Tibial nerve (tissue), 4 donors: ENCODE measurements around the gene LGALS9. TPM values are rescaled to one million over a fixed set of nuclear protein-coding genes. Genes with fewer than 3 reads are reported as not detected.

ENCODE experiments used
- DNase-seq, 2 donors: peaks; one replicate each; pipeline ENCODE4 v3.0.0-alpha.2; 2019; ENCODE audit warnings: low spot score in 2 of 2
- H3K27ac ChIP-seq, 4 donors: fragments of 200-600 bp; sonication (generic) in 3 of 4; one replicate each; pipeline ENCODE4 v1.5.1; 2017 to 2019; ENCODE audit warnings: mild to moderate bottlenecking in 1 of 4
- H3K27me3 ChIP-seq, 2 donors: fragments of 200-600 bp; sonication (generic) in 1 of 2; one replicate each; pipeline versions ENCODE4 v1.5.1 to v1.6.0; 2017 to 2019
- H3K36me3 ChIP-seq, 3 donors: fragments of 200-600 bp; sonication (generic); one replicate each; pipeline ENCODE4 v1.5.1; 2018 to 2019
- H3K4me1 ChIP-seq, 4 donors: fragments of 200-600 bp; sonication (generic) in 3 of 4; one replicate each; pipeline ENCODE4 v1.5.1; 2017 to 2019
- H3K4me3 ChIP-seq, 4 donors: fragments of 200-600 bp; sonication (generic) in 3 of 4; one replicate each; pipeline ENCODE4 v1.5.1; 2017 to 2019; ENCODE audit warnings: mild to moderate bottlenecking in 1 of 4, moderate library complexity in 1 of 4
- H3K9me3 ChIP-seq, 4 donors: fragments of 200-600 bp; sonication (generic) in 3 of 4; one replicate each; pipeline ENCODE4 v1.5.1; 2017 to 2019
- EP300 ChIP-seq, 2 donors: sonication (generic); formaldehyde crosslinking; IDR thresholded peaks; one replicate each; pipeline ENCODE4 v1.6.1; 2017; ENCODE audit warnings: antibody characterized with exemption in 2 of 2, mild to moderate bottlenecking in 1 of 2
- POLR2A ChIP-seq, 2 donors: fragments of 450-650 bp; IDR thresholded peaks; one replicate each; pipeline ENCODE4 v1.6.1; 2017; ENCODE audit warnings: antibody characterized with exemption in 2 of 2, mild to moderate bottlenecking in 2 of 2, moderate library complexity in 2 of 2
- WGBS, 2 donors: methylation state at CpG; one replicate each; pipeline ENCODE4 v1.1.5; 2018; 5-methylcytosine and 5-hydroxymethylcytosine counted together
- total RNA-seq, 4 donors: library from RNA; depleted of rRNA; stranded (reverse); fragments of >200 nt; gene quantifications; one replicate each; pipeline ENCODE4 v1.1.0, GENCODE V29; 2016
- TF ChIP-seq, protein P1 (sequence below), 5 experiments: fragments of 200-600 bp in 3 of 5; fragments of 450-650 bp in 2 of 5; sonication (generic) in 3 of 5; IDR thresholded peaks; one replicate each; pipeline ENCODE4 v1.5.1; 2016 to 2019; ENCODE audit warnings: antibody characterized with exemption in 5 of 5, mild to moderate bottlenecking in 3 of 5, moderate library complexity in 2 of 5

LGALS9 gene
- total RNA-seq, 4 donors from 2014 or later = 11.9 to 73.5 (median 20.7) TPM

DNA sequence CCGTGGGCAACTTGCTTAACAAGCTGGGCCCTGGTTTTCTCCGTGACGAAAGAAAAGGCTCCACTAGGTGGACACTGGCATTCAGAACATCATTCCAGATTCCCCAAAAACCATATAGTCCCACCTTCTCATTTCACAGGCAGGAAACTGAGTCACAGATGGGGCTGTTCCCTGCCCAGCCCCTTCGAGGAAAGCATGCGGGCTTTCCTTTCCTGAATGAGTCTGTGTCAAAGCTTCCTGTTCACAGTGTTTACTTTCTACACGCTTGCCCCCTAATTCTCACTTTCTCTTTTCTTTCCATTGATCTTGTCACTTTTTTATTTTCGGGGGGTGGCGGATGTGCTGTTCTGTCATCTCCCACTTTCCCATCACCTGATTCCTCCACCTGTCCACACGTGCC, 10.3 kb upstream of the LGALS9 start:
- peaks cover 0 to 8% (median 0%) of the 10 kb centered on the region in 4 donors for H3K4me1 ChIP-seq
- no peak overlapping the region for H3K27ac ChIP-seq
- no peaks in the 10 kb centered on the region for H3K27me3 ChIP-seq
- peaks cover 7 to 97% (median 10%) of the 10 kb centered on the region in 3 donors for H3K36me3 ChIP-seq
- H3K4me3 ChIP-seq = no peak overlapping the region
- H3K9me3 ChIP-seq = no peaks in the 10 kb centered on the region
- no peak for DNase-seq
- 88 to 90% methylated on average over 9 of the region's 9 CpGs for WGBS, 2 donors
- no peak for TF ChIP-seq POLR2A (IDR thresholded peaks at IDR 0.05)
- TF ChIP-seq, protein P1, sequence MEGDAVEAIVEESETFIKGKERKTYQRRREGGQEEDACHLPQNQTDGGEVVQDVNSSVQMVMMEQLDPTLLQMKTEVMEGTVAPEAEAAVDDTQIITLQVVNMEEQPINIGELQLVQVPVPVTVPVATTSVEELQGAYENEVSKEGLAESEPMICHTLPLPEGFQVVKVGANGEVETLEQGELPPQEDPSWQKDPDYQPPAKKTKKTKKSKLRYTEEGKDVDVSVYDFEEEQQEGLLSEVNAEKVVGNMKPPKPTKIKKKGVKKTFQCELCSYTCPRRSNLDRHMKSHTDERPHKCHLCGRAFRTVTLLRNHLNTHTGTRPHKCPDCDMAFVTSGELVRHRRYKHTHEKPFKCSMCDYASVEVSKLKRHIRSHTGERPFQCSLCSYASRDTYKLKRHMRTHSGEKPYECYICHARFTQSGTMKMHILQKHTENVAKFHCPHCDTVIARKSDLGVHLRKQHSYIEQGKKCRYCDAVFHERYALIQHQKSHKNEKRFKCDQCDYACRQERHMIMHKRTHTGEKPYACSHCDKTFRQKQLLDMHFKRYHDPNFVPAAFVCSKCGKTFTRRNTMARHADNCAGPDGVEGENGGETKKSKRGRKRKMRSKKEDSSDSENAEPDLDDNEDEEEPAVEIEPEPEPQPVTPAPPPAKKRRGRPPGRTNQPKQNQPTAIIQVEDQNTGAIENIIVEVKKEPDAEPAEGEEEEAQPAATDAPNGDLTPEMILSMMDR (IDR thresholded peaks at IDR 0.05) = no peak
- TF ChIP-seq EP300 (IDR thresholded peaks at IDR 0.05) = no peak

DNA sequence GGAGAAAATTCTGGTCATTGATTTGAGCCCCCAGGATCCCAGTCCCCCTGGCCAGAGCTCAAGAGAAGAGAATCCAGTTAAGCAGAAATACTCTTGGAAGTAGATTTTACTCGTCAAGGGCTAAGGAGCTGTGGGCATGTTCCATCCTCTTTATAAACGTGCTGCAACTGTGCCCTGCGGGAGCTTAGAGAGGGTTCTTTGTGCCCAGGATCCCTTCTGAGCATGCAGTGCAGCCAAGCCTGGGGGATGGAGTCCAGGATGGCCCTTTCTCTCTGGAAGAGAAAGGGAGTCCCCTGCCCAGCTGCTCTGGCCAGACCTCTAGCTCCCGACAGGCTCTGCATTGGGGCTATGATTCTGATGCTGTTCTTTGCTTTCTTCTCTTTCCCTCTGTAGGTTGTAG, 9.5 kb upstream of the LGALS9 start:
- H3K36me3 ChIP-seq = peaks cover 7 to 97% (median 10%) of the 10 kb centered on the region in 3 donors
- no peak for DNase-seq
- H3K27ac ChIP-seq = no peak overlapping the region
- H3K4me3 ChIP-seq = no peak overlapping the region
- 61 to 70% methylated on average over 4 of the region's 4 CpGs for WGBS, 2 donors
- no peaks in the 10 kb centered on the region for H3K9me3 ChIP-seq
- no peak for TF ChIP-seq POLR2A (IDR thresholded peaks at IDR 0.05)
- TF ChIP-seq EP300 (IDR thresholded peaks at IDR 0.05) = no peak
- TF ChIP-seq, protein P1 (IDR thresholded peaks at IDR 0.05) = no peak
- peaks cover 0 to 8% (median 0%) of the 10 kb centered on the region in 4 donors for H3K4me1 ChIP-seq
- H3K27me3 ChIP-seq = no peaks in the 10 kb centered on the region

DNA sequence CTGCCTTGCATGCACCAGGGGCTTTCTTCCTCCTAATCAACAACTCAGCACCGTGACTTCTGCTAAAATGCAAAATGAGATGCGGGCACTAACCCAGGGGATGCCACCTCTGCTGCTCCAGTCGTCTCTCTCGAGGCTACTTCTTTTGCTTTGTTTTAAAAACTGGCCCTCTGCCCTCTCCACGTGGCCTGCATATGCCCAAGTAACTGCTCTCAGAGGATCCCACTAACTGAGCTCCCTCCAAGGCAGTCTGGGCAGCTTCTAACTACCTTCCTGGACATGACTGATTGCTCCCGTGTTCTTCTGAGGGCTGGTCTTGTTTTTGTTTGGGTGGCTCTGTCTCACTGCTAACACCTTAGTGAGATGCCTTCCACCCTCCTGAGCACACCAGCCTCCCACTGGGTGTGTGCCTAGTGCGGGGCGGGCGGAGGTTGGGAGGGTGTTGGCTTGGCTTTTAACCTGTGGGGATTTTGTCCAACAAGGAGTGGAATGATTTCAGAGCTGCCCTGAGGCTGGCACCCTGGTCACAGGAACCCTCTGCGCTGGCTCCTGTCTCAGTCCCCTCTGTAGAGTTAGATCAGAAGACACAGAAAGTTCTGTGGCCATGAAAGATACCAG, 8.9 kb upstream of the LGALS9 start:
- Histone ChIP-seq H3K4me1 (peaks cover 0 to 8% (median 0%) of the 10 kb centered on the region in 4 donors), H3K4me3 (no peak overlapping the region), H3K27ac (no peak overlapping the region), H3K36me3 (peaks cover 7 to 96% (median 10%) of the 10 kb centered on the region in 3 donors), H3K9me3 (no peaks in the 10 kb centered on the region), H3K27me3 (no peaks in the 10 kb centered on the region)
- WGBS, 2 donors = 79% methylated on average over 7 to 10 of the region's 10 CpGs
- no peak for DNase-seq
- TF ChIP-seq POLR2A (IDR thresholded peaks at IDR 0.05) (no peak), EP300 (IDR thresholded peaks at IDR 0.05) (no peak)
- TF ChIP-seq, protein P1 (IDR thresholded peaks at IDR 0.05) = no peak

DNA sequence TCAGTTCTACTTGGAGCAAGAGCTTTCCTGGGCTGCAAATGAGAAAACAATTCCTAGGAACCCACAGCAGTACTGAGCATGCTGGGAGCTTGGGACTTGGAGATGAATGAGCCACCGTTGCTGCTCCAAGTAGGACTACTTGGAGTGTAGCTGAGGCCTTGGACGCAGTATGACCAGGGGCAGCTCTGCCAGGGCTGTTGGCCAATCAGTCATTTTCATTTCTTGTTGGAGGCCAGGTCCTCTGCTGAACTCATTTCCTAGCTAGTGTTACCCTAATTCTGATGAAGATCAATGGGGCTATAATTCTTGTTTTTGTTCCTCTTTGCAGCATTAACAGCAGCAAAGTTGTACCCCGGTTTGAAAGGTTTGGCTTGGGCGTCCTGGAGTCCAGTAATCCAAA, 8.0 kb upstream of the LGALS9 start:
- 70 to 72% methylated on average over 4 of the region's 4 CpGs for WGBS, 2 donors
- Histone ChIP-seq H3K36me3 (peaks cover under 1 to 93% (median 2%) of the 10 kb centered on the region in 3 donors), H3K4me3 (no peak overlapping the region), H3K4me1 (peaks cover 0 to 8% (median 0%) of the 10 kb centered on the region in 4 donors), H3K27me3 (no peaks in the 10 kb centered on the region), H3K9me3 (no peaks in the 10 kb centered on the region), H3K27ac (no peak overlapping the region)
- no peak for DNase-seq
- no peak for TF ChIP-seq POLR2A (IDR thresholded peaks at IDR 0.05)
- TF ChIP-seq, protein P1 (IDR thresholded peaks at IDR 0.05) = no peak
- TF ChIP-seq EP300 (IDR thresholded peaks at IDR 0.05) = no peak

DNA sequence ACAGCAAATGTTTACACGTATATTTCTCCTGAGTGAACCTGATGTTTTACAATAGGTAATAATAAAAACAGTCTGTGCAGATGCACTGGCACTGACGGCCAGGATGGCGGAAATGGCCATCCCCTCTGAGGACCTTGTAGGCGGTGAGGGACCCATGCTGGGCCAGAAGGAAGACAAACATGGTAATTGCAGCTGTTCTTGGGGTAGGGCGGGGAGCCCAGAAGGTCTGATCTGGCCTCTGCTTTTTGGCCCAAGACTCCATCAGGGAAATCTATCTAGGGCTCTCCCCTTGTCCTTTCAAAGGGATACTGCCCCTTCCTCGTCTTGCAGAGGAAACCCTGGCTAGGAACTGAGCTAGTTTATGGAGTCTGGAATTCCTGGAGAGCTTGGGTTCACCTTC, 7.4 kb upstream of the LGALS9 start:
- peaks cover 0 to 87% (median 0%) of the 10 kb centered on the region in 3 donors for H3K36me3 ChIP-seq
- WGBS, 2 donors = 69 to 76% methylated on average over 6 of the region's 6 CpGs
- no peak for TF ChIP-seq POLR2A (IDR thresholded peaks at IDR 0.05)
- no peak for TF ChIP-seq EP300 (IDR thresholded peaks at IDR 0.05)
- TF ChIP-seq, protein P1 (IDR thresholded peaks at IDR 0.05) = no peak

More for the DNA sequence above, 7.4 kb upstream of the LGALS9 start:
- Histone ChIP-seq H3K27ac (no peak overlapping the region), H3K27me3 (no peaks in the 10 kb centered on the region), H3K4me3 (no peak overlapping the region), H3K4me1 (peaks cover 0 to 8% (median 0%) of the 10 kb centered on the region in 4 donors), H3K9me3 (no peaks in the 10 kb centered on the region)
- DNase-seq = no peak
